Common myeloid progenitor, CD34-positive (primary cell): ENCODE data around the gene SRL.
"Not testable (repeated sequence)": the region's sequence is repeated elsewhere in the genome, so short reads cannot be mapped to it uniquely, and the experiment has no call there.

Source experiments
- CTCF ChIA-PET: fragments of 350-600 bp; sonication (Branson Sonifier 250); formaldehyde crosslinking; loops from one replicate; lab custom pipeline; 2021; ENCODE audit warnings: antibody characterized with exemption; lab: Charles Lee
- POLR2A ChIA-PET: fragments of 350-600 bp; sonication (Branson Sonifier 250); formaldehyde crosslinking; loops from one replicate; lab custom pipeline; 2021; ENCODE audit warnings: antibody characterized with exemption; lab: Charles Lee
- DNase-seq, 3 donors: peaks; one replicate each; pipeline versions ENCODE4 v3.0.0 to v3.0.0-alpha.2; 2013
- H3K27ac ChIP-seq, 2 experiments: 1 replicate in 1 of 2; 2 replicates in 1 of 2; pipeline ENCODE4 v1.7.0; 2013; ENCODE audit warnings: inconsistent platforms in 2 of 2, low read length in 2 of 2, mild to moderate bottlenecking in 2 of 2, low read depth in 1 of 2, moderate library complexity in 1 of 2; ENCODE audit not compliant: severe bottlenecking in 2 of 2, insufficient read depth in 1 of 2, poor library complexity in 1 of 2
- H3K27me3 ChIP-seq, 5 experiments: replicated peaks in 2 of 5; 1 replicate in 3 of 5; 2 replicates in 2 of 5; pipeline versions ENCODE4 v1.6.1 to v1.7.0; 2013; ENCODE audit warnings: low read length in 4 of 5, mild to moderate bottlenecking in 2 of 5, moderate library complexity in 2 of 5, inconsistent platforms in 1 of 5; ENCODE audit not compliant: insufficient read depth in 5 of 5, control insufficient read depth in 4 of 5
- H3K36me3 ChIP-seq, 4 experiments: 1 replicate in 2 of 4; 2 replicates in 2 of 4; pipeline versions ENCODE4 v1.6.1 to v1.7.0; 2013; ENCODE audit warnings: low read length in 3 of 4, control low read depth in 1 of 4, mild to moderate bottlenecking in 1 of 4; ENCODE audit not compliant: control insufficient read depth in 4 of 4, insufficient read depth in 4 of 4
- H3K4me1 ChIP-seq, 4 experiments: 1 replicate in 3 of 4; 2 replicates in 1 of 4; pipeline versions ENCODE4 v1.6.1 to v1.7.1; 2013; ENCODE audit warnings: low read length in 3 of 4, mild to moderate bottlenecking in 3 of 4, control low read depth in 1 of 4, inconsistent platforms in 1 of 4, moderate library complexity in 1 of 4; ENCODE audit not compliant: control insufficient read depth in 4 of 4, insufficient read depth in 4 of 4; ENCODE audit errors: control extremely low read depth in 1 of 4
- H3K4me3 ChIP-seq, 7 experiments: 1 replicate in 4 of 7; 2 replicates in 3 of 7; pipeline versions ENCODE4 v1.5.1 to v1.7.0; 2013; ENCODE audit warnings: mild to moderate bottlenecking in 7 of 7, low read length in 6 of 7, moderate library complexity in 6 of 7, inconsistent platforms in 2 of 7, low read depth in 2 of 7, control low read depth in 1 of 7; ENCODE audit not compliant: insufficient read depth in 4 of 7, control insufficient read depth in 1 of 7; ENCODE audit errors: extremely low read depth in 1 of 7
- H3K9me3 ChIP-seq, 5 experiments: 1 replicate in 4 of 5; 2 replicates in 1 of 5; pipeline versions ENCODE4 v1.6.1 to v1.7.1; 2013; ENCODE audit warnings: low read length in 4 of 5, mild to moderate bottlenecking in 2 of 5, inconsistent platforms in 1 of 5, low read depth in 1 of 5, moderate library complexity in 1 of 5; ENCODE audit not compliant: control insufficient read depth in 4 of 5, insufficient read depth in 2 of 5; ENCODE audit errors: control extremely low read depth in 1 of 5
- WGBS: methylation state at CpG from one replicate; pipeline ENCODE4 v1.1.5; 2013; ENCODE audit not compliant: insufficient coverage; 5-methylcytosine and 5-hydroxymethylcytosine counted together

The SRL gene

GRCh38 chr16:4212211-4212933 lies 29.5 kb downstream of the SRL start:
- DNase-seq: no peak
- CTCF ChIA-PET: interaction anchor here (0.6 kb wide), 1 partner anchor 9 kb away, joined by 3 read pairs; no protein-coding TSS in a partner anchor
- no peaks in the 10 kb centered on the region for H3K36me3 ChIP-seq
- peaks cover 0 to under 1% (median under 1%) of the 10 kb centered on the region in 4 experiments for H3K4me1 ChIP-seq
- POLR2A ChIA-PET: no interaction called here
- H3K27ac ChIP-seq: no peak overlapping the region
- H3K4me3 ChIP-seq: no peak overlapping the region
- H3K9me3 ChIP-seq: no peaks in the 10 kb centered on the region
- peaks cover 0 to 3% (median 1%) of the 10 kb centered on the region in 5 experiments for H3K27me3 ChIP-seq
- 95% methylated on average over 7 of the region's 11 CpGs for WGBS

DNA sequence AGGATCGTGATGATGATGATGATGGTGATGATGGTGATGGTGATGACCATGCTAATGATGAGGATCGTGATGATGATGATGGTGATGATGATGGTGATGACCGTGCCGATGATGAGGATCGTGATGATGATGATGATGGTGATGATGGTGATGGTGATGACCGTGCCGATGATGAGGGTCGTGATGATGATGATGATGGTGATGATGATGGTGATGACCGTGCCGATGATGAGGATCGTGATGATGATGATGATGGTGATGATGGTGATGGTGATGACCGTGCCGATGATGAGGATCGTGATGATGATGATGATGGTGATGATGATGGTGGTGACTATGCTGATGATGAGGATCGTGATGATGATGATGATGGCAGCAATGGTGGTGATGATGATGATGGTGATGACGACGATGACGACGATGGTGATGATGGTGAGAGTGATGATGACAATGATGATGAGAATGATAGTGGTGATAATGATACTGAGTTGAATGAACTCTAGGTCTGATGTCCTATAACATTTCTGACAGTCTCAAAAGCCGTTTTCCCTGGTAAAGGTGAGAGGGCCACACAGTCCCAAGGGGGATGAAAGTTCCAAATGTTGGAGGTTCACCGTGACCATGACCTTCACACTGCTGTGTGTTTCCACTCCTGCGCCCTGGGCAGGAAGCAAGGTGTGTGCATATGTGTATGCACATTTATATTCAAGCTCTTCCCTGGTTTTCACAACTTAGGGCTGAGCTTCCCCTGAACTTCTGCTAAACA lies 30.3 kb downstream of the SRL start:
- H3K36me3 ChIP-seq, H3K27me3 ChIP-seq, H3K4me1 ChIP-seq, H3K9me3 ChIP-seq, DNase-seq, H3K27ac ChIP-seq, POLR2A ChIA-PET, H3K4me3 ChIP-seq: not testable (repeated sequence)
- 96% methylated on average over 20 of the region's 22 CpGs for WGBS
- CTCF ChIA-PET: interaction anchor here (0.6 kb wide), 1 partner anchor 8 kb away, joined by 3 read pairs; no protein-coding TSS in a partner anchor

DNA sequence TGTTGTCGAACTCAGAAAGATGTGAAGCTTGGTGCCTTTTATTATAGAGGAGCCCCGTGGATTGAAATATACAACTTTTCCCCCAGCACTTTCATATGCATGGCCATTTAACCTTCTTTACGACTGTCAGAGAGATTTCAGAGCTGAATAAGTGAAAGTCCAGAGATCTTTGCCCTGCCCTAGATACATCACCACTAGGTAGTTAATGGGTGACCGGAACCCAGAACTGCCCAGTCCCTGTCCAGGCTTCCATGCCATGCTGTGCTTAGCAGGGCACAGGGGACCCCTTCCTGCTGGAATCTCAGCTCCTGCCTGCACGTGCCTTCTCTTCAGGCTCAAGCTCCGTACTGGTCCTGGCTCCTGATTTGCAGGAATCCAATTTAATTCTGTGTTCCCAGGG lies 32.2 kb downstream of the SRL start:
- Histone ChIP-seq H3K27ac (no peak overlapping the region), H3K36me3 (no peaks in the 10 kb centered on the region), H3K9me3 (no peaks in the 10 kb centered on the region), H3K4me1 (peaks cover 0 to 13% (median 12%) of the 10 kb centered on the region in 4 experiments), H3K4me3 (no peak overlapping the region), H3K27me3 (peaks cover 0 to 11% (median 5%) of the 10 kb centered on the region in 5 experiments)
- ChIA-PET POLR2A (no interaction called here), CTCF (interaction anchor here (1.2 to 1.5 kb wide), 3 partner anchors 44 to 225 kb away, joined by 3 to 4 read pairs (median 4); partner anchors contain the start of gene TFAP4)
- DNase-seq: no peak
- WGBS: 90% methylated on average over 6 of the region's 6 CpGs

DNA sequence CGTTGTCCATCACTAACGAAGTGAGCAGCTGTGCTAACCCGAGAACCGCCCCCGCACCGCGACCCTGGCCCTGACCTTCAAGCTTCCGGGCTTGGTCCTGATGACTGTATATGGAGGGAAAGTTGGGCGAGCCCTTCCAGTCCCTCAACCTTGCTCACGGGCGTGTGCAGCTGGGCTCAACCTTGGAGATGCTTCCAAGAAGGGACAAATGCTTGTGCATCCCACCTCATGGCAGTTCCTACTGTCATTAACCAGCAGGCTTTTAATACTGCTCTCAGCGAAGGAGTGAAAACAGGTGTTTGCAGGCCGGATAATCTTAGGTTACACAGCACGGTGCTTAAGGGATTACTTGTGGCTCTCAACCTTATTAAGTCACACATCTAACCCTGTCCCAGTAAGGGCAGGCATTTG lies 33.5 kb downstream of the SRL start:
- DNase-seq: no peak
- WGBS: 100% methylated on average over 7 of the region's 14 CpGs
- ChIA-PET CTCF (interaction anchor here (0.6 kb wide), 1 partner anchor 13 kb away, joined by 3 read pairs; no protein-coding TSS in a partner anchor), POLR2A (no interaction called here)
- H3K36me3 ChIP-seq: no peaks in the 10 kb centered on the region
- peaks cover 0 to 11% (median 5%) of the 10 kb centered on the region in 5 experiments for H3K27me3 ChIP-seq
- no peaks in the 10 kb centered on the region for H3K9me3 ChIP-seq
- H3K4me1 ChIP-seq: peaks cover 0 to 13% (median 12%) of the 10 kb centered on the region in 4 experiments
- H3K4me3 ChIP-seq: no peak overlapping the region
- H3K27ac ChIP-seq: no peak overlapping the region

GRCh38 chr16:4207683-4208340 lies 34.1 kb downstream of the SRL start:
- CTCF ChIA-PET: no interaction called here
- Histone ChIP-seq H3K9me3 (no peaks in the 10 kb centered on the region), H3K27me3 (peaks cover 0 to 11% (median 5%) of the 10 kb centered on the region in 5 experiments), H3K4me3 (no peak overlapping the region), H3K27ac (no peak overlapping the region), H3K4me1 (peaks cover 0 to 13% (median 12%) of the 10 kb centered on the region in 4 experiments), H3K36me3 (no peaks in the 10 kb centered on the region)
- 95% methylated on average over 21 of the region's 23 CpGs for WGBS
- DNase-seq: no peak
- POLR2A ChIA-PET: no interaction called here

DNA sequence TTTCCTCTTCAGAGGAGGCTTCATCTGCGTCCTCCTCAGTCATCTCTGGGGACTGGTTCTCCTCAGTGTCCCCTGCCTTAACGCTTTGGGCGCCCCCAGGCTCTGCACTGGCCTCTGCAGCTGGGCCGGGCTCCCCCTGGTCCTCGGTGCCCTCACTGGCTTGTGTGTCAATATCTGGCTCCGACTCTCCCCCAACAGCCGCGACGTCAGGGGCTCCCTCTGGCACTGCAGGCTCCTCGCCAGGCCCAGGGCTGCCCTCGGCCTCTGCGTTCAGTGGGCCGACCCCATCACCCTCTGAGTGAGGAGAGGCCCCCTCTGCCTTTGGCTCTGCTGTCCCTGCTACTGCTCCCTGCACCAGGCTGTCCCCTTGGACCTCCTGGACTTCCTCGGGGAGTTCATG lies 34.7 kb downstream of the SRL start:
- Histone ChIP-seq H3K4me3 (peak overlapping the region in 1 of 7 experiments; percentile 58), H3K4me1 (peaks cover 0 to 13% (median 12%) of the 10 kb centered on the region in 4 experiments), H3K36me3 (no peaks in the 10 kb centered on the region), H3K27me3 (peaks cover 0 to 11% (median 5%) of the 10 kb centered on the region in 5 experiments), H3K27ac (no peak overlapping the region), H3K9me3 (no peaks in the 10 kb centered on the region)
- DNase-seq: no peak
- ChIA-PET CTCF (interaction anchor here (1.1 kb wide), 1 partner anchor 47 kb away, joined by 4 read pairs; no protein-coding TSS in a partner anchor), POLR2A (no interaction called here)
- 67% methylated on average over 10 of the region's 14 CpGs for WGBS
